HG02884 (cell line): ENCODE data around the gene RARRES1.

Experiments
- ATAC-seq: cut with Tn5 transposase; IDR thresholded peaks from one replicate; pipeline ENCODE4 v1.9.1; 2021; ENCODE audit warnings: mild to moderate bottlenecking, moderate library complexity; ENCODE audit not compliant: unreplicated experiment

Gene RARRES1

DNA sequence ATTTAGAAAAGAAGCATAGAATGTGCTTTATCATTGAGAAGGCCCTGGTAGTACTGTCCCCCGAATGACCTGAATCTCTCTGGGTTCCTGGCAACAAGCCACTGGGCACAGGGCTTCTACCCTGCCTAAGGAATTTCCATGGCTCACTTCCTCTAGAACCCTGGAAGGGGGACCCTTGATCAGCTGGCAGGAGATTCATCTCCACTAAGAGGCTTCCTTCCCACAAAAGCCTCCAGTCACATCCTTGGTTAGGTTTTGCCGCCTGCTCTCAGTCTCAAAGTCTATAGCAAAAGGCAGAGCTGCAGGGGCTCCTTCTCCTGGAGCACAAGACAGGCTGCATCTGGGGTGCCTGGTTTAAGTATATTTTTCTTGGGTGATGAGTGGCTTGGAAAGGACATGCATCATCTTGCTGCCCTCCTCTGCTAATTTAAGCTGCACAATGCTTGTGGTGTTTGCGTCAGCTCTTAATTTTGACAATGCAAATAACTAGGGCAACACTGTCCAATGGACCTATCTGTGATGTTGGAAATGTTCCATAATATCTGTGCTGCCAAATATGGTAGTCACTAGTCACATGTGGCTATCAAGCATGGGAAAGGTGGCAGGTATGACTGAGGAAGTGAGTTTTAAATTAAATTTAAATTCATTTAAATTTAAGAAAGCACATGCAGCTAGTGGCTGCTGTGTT, 33.4 kb upstream of the RARRES1 start:
- ATAC-seq = no peak

DNA sequence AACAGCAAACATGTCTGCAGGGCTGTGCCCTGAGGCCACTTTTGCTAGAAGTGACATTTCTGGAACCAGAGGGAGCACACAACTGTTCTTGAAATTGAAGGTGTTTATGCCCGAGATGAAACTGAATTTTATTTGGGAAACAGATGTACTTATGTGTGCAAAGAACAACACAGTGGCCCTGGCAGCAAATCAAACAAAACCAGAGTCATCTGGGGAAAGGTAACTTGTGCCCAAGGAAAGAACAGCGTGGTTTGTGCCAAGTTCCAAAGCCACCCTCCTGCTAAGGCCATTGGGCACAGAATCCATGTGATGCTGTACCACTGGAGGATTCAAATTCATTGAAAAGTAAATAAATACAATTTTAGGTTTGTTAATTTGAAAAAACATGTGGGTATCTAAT, 31.2 kb upstream of the RARRES1 start:
- ATAC-seq = no peak

DNA sequence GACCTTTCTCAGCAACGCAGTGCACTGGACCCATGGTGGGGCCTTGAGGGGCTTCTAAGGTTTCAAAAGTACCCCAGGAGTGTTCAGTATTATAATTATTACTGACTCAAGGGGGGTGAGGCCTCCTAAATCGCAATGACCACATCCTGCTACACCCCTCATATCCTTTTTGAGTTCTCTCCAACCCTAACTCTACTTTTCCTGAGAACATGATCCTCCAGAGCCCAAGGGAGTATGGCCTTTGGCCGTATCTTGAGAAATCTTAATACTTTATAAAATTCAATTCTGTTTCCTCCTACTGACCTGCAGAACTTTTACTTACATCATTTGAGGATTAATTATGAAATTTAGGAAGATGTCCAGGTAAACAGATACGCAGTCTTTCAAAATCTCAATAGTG, 30.4 kb upstream of the RARRES1 start:
- no peak for ATAC-seq

DNA sequence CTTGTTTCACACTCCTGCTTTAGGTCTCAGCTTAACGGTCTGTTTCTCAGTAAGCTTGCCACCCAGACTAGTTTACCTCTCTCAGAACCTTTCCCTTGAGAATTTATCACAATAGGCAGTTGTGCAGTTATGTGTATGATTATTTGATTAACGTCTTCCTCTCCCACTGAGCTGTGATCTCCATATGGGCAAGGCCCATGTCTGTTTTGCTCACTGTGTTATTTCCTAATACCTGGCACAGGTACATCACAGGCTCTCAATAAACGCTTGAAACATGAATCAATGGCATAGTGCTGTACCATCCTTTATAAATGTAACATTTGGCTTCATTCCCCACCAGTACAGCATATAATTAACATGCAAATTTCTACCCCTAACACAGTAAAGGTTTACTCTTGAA, 29.1 kb upstream of the RARRES1 start:
- no peak for ATAC-seq

DNA sequence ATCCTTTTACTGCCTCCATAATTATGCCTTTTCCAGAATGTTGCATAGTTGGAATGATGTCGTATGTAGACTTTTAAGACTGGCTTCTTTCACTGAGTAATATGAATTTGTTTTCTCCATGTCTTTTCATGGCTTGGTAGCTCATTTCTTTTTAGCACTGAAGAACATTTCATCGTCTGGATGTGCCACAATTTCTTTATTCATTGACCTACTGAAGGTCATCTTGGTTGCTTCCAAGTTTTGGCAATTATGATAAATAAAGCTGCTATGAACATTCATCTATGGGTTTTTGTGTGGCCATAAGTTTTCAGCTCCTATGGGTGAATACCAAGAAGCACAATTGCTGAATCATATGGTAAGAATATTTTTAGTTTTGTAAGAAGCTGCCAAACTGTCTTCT, 23.2 kb upstream of the RARRES1 start:
- ATAC-seq = no peak

DNA sequence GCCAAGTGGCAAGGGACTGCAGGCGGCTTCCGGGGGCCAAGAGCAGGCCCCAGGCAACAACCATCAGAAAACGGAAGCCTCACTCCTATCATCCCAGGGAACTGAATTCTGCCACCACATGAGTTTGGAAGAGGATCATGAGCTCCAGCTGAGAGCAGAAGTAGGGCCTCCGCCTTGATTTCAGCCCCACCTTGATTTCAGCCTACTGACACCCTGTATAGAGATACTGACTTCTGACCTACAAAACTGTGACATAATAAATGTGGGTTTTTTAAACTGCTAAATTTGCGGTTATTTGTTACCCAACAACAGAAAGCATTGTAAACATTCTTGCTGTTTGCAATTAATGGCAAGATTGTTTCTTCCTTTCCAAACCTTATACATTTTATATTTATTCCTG, 21.6 kb upstream of the RARRES1 start:
- no peak for ATAC-seq

DNA sequence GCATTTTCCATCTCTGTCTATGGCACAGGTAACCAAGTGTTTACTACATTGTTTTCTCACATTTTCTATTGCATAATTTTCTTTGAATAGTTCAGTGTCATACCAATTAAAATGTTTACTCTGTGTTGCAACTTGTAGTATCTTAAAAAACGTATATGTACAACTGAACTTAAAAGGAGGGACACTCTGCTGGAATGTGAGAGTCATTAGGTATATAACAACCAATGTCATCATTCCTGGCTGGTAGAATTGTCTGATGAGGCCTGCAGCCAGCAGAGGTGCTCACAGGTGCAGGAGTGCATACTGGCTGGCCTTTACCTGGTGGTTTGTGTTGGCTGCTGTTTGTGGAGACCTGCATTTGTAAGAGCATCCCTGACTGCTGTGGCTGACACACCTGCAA, 19.1 kb upstream of the RARRES1 start:
- no peak for ATAC-seq

DNA sequence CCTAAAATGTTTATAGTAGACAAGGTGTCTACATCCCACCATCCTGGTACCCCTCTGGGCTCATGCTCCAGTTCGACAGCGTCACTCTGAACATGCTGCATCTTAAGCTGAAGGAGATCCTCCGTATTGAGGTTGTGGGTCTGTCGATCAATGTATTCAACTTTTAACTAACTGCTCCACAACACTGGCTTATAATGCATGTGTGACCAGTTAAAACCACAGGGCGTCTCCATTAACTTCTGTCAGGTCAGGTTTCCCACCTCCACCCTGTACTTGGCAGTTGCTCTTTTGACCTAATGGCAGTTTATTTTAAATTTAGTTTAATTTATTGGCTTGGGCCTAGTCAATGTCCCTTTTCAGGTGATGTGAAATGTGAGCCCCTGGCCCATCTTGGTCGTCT, 17.8 kb upstream of the RARRES1 start:
- ATAC-seq = no peak

DNA sequence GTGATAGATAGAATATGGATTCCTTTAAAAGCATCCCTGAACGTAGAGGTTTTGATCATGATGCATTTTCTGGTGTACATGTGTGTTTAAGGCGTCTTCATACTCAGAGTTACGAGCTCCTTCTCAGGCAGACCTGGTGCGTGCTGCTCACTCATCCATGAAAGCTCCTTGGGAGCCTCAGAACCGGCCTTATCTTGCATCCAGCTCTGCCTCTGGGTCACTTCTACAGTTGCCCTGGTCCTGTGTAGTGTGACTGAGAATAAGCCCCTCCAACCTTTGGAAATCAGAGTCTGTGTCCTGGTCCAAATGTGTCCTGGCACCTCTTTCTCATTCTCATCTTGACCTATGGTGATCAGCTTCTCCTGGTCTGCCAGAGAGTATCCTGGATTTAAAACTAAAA, 17.3 kb upstream of the RARRES1 start:
- ATAC-seq = no peak

DNA sequence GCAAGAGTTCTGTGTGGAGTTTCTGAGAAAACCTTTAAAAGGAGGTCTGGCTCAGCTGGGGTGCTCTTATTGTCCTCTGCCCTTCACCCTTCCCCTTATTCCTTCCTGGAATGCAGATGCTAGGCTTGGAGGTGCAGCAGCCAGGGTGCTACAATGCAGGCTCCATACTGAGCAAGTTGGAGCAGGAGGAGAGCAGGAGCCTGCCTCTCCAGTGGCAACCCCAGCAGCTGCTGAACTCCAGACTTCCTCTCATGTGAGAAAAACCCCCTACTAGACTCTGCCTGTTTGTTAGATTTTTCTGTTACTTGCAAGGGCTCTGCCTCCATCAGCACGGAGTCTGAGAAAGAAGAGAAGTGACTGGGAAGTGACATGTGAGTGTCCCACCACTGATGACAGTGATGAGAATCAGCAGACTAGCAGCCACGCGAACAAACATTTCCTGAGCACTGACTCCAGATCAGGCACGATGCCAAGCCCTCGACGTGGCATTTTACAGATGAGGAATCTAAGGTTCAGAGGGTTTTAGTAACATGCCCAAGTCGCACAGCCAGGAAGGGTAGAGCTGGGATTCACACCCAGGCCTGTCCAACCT, 16.1 kb upstream of the RARRES1 start:
- ATAC-seq = no peak

DNA sequence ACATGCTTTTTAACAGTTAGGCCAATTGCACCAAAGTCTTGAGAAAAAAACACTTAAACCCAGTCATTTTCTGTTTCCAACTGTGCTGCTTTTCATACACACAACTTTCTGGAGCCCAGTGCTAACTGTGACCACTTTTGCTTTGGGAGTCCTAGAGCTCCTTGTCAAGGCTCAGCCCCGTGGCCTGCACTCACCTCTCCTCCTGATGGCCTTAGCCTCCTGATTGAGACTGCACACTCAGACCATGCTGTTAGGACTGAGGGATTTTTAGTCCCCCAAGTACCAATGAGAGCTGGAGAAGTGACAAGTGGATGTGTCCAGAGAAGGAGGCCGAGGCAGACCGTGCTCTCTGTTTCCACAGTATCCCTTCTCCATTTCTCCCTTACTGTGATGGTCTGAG, 15.2 kb upstream of the RARRES1 start:
- no peak for ATAC-seq

DNA sequence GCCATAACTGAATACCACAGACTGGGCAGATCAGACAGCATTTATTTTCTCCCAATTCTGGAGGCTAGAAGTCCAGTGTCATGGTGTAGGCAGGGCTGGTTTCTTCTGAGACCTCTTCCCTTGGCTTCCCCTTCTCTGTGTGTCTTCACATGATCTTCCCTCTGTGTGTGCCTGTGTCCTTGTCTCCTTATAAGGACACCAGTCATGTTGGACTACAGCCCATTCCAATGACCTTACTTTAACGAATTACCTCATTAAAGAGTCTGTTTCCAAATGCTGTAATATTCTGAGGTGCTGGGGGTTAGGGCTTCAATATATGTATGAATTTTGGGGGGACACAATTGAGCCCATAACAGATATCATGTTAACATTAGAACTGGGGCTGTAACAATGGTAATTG, 13.3 kb upstream of the RARRES1 start:
- ATAC-seq = no peak

DNA sequence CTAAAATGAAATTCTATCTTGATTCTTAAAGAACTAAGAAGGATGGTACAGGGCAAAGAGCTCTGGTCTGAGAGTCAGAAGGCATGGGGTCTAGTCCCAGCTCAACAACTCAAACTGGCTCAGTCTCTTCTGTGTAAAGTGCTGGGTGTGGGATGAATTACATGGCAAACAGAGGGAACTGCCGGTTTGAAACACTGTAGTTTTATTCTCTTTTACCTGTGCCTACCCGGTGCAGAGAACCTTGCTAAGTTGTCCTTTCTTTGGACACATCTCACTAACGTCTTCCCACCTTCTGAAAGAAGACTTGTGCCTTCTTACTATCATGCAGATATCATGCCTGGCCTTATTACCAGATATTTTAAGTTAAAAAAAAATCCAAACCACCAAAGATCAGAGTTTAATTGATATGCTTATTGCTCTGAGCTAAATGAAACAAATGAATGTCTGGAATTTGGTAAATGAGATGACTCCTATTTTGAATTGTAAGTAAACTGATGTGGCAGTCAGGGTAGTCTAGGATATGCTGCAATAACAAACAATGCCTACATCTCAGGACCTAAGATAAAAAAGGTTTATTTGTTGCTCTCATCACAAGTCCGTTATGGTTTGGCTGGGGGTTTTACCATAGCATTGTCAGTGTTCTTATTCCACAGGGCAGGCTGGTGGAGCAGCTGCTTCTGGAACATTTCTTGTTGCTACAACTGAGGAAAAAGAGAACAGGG, 12.5 kb upstream of the RARRES1 start:
- ATAC-seq = no peak

DNA sequence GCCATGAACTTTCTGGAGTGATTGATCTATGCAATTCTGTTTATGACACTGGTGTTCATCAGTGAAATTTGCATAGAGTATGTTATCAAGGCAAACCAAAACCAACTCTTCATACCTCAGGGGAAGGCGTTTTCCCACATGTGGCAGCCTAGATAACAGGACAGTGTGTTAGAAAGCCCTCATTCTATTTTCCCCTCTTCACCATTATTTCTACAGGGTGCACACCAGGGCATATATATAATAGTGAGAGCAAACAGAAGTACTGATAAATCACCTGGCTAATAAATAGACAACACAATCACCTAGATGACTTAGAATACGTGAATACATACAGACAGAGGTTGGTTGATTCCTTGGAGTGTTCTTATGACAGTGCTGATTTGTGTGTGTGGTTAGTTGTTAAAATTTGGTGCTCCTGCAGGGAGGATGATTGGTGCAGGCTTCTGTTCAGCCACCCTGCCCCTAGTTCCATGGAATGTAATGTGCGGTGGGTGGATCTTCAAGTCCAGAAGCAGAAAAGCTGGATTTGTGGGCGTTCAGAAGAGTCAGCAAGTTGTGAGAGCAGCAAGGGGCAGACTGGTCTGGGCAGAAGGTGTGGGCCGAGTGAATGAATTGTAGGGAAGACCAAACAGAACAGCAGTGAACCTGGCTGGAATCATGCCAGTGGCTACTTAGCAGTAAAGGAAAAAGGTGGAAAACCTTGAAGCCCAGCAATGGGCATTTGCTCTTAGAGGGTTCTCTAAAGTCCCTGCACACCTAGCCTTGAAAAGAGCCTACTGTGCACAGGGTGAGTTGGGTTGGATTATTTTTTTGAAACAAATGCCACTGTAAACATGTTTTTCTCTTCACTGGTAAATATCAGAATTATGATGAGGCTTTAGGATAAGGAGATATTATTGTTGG, 11.7 kb upstream of the RARRES1 start:
- no peak for ATAC-seq

DNA sequence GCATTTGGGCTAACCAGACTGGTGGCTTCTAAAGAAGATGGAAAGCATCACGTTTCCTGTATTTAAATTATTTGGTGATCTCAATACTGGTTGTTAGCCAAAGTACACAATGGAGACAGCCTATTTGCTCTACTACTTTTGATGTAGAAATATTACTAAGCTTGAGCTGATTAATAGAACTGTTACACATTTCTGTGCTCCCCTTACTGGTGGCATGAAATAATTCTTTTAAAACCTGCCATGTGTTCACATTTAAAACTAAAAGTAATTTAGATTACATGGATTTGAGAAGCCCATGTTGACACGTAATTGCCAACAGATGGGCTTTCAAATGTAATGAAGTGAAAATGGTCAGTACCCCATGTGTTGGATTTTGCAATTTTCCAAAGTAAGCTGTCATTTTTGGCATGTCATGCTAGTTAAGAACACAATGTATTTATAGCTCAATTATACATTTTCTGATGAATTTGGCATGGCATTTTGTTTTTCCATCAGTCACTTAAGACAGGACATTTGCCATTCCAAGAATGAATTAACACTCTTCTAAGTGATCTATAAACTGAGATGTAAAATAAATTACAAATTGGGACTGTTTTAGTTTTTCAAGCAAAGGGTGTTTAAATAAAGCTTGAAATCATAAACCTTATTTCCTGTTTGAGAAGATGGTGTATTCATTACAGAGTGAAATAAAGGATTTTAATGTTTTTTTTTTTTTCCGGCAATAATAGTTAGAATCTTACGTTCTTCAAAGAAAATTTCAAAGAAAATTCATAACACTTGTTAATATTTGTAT, 10.8 kb upstream of the RARRES1 start:
- no peak for ATAC-seq

DNA sequence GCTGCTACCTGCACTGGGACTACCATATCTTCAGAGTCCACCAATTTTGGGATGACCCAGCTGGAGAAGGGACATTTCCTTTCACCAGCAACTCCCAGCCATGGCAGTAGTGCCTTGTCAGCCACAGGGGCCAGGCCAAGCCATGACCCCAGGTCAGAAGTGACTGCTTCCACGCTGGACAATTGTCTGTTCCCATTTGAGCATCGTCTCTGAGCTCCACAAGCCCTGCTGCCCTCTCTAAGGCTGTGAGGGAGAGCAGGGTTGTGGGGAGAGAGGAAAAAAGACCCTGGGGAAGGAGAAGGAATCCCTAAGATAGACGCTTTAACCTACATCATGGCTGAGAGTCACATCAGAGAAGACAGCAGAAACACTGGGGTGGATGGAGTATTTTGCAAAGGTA, 7.4 kb upstream of the RARRES1 start:
- ATAC-seq = no peak

DNA sequence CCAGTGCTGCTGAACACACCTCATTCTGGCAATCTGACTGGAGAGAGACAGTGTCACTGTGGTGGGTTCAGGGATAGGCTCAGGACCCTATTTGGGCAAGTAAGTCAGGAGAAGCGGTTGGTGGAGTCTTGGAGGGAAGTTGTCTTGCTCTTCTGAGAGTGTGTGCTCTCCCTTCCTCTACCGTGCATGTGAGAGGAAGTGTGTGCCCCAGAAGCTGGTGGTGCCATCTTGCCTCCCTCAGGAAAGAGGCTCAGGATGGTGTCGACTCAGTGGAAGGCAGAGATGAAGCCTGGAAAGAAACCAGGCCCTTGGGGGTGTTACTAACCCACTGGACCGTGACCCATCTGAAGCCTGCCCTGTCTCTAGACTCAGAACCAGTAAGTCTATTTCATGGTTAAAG, 6.8 kb upstream of the RARRES1 start:
- ATAC-seq = no peak

DNA sequence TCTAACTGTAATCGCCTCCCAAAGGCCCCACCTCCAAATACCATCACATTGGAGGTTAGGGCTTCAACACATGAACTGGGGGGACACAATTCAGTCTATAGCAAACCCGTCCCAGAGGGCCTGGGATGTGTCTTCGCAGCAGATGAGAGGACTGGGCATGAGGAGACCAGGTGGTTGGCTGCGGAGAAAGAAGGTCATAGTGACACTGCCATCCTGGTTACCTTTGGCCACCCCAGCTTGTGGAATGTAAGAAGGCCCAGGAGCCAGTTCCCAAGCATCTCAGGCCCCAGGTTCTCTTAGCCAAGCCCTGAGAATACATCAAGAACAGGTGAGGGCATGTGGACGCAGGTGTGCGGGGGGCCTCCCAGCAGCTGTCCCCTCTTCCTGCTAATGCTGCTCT, 6.4 kb upstream of the RARRES1 start:
- ATAC-seq = no peak

DNA sequence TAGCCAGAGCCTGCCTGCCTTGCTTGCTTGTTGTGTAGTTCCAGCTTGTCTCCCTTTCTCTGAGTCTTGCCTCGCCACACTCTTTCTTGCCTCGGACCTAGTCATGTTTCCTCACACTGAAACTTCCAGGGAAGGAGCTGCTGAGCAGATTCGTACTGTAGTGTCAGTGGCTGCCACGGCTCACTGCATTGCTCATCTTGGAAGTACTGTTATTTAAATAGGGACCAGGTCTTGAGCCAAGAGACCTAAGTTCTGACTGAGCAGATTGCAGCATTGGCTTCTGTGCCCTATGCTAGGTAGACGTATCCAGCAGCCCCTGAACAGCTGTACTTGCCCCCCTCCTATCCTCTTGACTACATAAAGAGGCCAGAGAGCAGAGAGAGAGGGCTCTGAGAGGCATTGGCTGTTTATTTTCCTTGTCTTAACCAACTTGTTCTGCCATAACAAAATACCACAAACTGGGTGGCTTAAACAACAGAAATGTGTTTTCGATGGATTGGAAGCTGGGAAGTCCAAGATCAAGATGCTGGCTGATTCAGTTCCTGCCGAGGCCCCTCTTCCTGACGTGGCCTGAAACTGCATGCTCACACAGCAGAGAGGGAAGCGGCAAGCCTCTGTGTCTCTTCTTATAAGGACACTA, 5.8 kb upstream of the RARRES1 start:
- no peak for ATAC-seq

DNA sequence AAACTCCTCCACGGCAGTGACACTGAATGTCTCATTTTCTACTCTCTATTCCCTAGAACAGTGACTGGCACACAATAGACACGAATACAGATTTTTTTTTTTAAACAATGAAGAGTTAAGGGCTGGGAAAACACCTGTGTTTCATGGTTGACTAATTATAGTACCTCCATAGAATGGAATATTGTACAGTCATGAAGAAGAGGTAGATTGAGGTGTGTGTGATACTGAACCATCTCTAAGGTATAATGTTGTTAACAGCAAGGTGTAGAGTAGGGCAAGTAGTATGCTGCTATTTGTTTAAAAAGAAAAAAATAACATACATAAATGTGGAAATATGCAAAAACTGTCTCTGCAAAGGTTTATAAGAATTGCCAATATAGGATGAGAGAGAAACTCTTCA, 5.2 kb upstream of the RARRES1 start:
- no peak for ATAC-seq
